Right ventricle myocardium inferior (tissue), 1 donor: ENCODE measurements around the gene CTDNEP1. TPM values are rescaled to one million over a fixed set of nuclear protein-coding genes. Genes with fewer than 3 reads are reported as not detected.

Experiments
- ATAC-seq: fragments of 200-7000 bp; cut with Tn5 transposase; one replicate; pipeline ENCODE4 v1.9.1; 2020; ENCODE audit warnings: mild to moderate bottlenecking, moderate library complexity
- DNase-seq: peaks from one replicate; pipeline ENCODE4 v3.0.0; 2021; ENCODE audit errors: missing footprints
- intact Hi-C: fragments of 100-400 bp; cut with DNase I; formaldehyde crosslinking; loops from one replicate; pipeline ENCODE4 v1.11.0; 2022
- microRNA-seq: library from miRNA; unstranded; fragments of <30 nt; microRNA quantifications from one replicate; pipeline ENCODE4 v1.2.0, GENCODE V29; 2020
- total RNA-seq: library from RNA; stranded (reverse); fragmentation: NEBNext Ultra II Directional; extraction: Animal tissue kit (Norgen Biotek cat#: 25700); gene quantifications from one replicate; pipeline ENCODE4 v1.2.1, GENCODE V29; 2021
- donor health status: DM: no; HTN: yes; CAD: no; lungs with severe emphysema.

CTDNEP1 gene
- total RNA-seq, 1 donor from 2014 or later, result 114 TPM

DNA sequence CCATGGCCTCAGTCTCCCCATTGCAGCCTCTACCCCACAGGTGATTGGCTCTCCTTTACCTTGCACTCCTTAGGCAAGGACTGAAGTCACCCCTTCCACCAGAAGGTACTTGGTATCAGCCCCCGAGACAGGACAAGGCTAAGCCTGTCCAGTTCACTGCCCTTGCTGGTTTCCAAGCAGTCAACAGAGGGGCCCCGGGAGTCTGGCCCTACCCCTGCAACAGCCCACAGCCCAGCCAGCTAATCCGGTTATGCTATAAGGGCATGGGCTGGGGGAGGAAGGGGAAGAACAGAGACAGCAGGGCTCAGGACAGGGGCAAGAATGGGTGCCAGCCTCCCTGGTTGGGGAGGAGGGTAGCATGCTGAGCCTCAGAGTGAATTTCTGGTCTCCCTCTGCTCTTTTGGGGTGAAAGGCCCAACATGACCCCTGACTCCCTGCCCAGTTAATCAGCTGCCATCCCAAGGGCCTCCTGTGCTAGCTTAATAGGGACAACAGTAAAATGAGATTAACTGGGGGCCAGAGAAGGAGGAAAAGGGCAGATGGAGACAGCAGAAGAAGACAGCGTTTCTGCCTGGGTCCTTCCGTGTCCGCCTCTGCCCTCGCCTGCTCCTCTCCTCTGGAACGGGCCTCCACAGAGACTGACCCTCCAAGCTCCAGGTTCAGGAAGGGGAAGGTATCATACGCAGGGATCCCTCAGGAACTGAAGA lies 42.6 kb downstream of the CTDNEP1 start:
- ATAC-seq (no peak), DNase-seq (no peak)
- intact Hi-C loops, result no loop called here

DNA sequence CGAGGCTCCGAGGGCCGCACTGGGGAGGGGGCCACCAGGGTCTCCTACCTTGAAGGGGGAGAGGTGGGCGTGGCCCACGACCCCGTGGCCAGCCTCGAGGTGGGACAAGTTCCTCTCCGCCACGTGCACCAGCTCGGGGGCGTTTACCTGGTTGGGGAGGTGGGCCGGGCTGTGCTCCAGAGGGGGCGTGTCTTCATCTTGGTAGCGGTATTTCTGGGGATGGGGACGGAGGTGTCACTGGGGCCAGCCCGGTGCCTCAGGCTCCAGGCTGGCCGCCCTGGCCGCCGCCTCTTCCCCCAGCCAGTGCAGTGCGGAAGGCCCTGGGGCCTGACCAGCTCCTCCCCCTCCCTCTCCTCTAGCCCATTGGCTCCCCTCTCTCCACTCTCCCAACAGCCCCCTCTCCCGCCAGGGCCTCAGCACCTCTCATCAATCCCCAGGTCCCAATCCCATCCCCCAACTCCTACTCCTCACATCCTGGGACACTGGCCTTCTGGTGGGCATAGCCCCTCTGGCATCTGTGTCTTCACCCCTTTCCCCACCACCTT lies 43.4 kb downstream of the CTDNEP1 start:
- DNase-seq (peak; percentile 39), ATAC-seq (no peak)
- intact Hi-C loops, result no loop called here

DNA sequence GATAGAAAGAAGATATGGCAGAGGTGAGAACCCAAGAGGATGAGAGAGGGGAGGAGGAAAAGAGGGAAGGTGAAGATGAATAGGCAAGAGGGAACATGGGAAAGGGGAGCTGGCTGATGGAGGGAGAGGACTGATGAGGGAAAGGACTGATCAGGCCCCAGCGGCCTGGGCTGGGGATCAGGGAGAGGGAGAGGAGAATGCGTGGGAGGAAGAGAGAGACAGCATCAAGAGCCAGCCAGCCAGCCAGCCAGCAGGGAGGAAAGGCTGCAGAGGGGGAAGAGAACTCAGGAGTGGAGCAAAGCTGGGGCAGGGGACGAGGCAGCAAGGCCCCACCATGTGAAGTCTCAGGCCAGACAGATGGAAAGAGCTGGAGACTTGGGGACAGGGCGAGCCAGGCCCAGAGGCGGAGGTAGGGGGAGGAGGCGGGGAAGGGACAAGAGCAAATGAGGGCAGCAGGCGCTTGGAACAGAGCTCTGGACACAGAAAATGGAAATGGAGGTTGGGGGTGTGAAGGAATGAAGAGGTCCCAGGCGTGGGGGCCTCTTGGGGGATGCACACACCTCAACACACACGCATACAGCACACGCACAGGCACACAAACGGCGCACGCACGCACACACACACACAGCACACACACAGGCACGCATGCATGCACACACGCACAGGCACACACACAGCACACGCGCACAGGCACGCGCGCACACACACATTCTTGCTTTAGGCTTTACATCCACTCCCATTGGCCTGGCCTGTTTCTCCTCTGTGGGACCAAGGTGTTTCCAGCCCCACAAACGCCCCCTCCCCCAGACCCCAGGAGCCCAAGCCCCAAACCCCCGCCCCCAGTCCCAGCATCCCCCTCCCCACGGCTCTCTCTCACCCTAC lies 44.2 kb downstream of the CTDNEP1 start:
- intact Hi-C loops, result no loop called here
- DNase-seq (peak; percentile 64), ATAC-seq (peak; percentile 6)

DNA sequence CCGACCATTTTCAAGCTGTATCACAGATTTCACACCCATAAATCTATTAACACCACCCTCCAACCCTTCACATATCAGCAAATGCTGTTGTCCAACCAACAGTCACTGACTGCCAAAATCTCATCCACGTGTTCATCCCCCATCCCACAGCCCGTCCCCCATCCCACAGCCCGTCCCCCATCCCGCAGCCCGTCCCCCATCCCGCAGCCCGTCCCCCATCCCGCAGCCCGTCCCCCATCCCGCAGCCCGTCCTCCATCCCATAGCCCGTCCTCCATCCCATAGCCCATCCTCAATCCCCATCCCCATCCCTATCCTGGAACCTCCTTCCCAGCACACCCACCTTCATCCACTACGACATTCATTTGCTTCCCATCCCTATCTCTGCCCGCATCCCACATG lies 46.0 kb downstream of the CTDNEP1 start:
- intact Hi-C loops, result no loop called here
- no peak for DNase-seq
- no peak for ATAC-seq

DNA sequence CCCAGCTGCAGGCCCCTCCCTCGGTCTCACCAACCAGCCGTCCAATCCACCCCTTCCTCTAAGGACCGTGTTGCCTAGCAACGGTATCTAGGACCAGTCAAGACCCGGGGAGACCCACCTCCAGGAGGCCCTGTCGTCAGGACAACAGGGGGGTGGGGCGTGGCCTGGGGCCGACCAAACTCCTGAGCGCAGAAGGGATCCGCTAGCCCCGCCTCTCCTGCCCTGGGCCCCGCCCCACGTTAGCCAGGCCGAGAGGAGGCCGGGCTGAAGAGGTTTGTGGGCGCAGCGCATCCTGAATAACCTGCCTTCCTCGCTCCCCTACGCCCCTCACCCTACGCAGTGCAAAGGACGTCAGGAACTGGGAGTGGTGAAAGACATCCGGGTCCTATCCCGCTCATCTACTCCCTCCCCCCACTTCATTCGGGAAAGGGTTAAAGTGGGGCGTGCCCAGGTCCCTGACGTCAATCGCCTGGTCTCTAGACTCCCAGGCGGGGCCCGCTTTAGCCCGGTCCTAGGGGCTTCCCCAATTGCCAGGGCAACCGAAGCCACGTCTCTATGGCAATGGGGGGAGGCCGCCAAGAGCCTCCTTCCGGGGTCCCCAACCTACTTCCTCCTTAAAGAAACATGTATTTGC lies 46.6 kb downstream of the CTDNEP1 start:
- ATAC-seq (peak; percentile 90), DNase-seq (peak; percentile 93)
- intact Hi-C loops, result no loop called here

DNA sequence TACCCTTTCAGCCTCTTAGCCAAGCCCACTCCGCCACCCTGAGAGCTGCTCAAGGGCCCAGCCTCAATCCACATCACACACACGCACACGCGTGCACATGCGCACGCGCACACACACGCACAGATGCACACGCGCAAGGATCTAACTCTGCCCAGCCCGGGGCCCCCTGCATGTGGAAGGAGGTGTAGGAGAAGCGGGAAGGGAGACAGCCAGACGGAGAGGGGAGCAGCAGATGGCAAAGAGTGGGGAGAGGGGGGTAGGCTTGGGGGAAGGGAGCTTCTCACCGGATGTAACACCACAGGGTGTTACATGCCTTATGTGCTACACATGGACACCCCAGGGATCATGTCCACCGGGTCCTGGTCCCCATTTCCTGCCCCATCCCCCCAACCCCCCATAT lies 47.2 kb downstream of the CTDNEP1 start:
- DNase-seq, result no peak
- ATAC-seq, result peak; percentile 12
- intact Hi-C loops, result no loop called here

DNA sequence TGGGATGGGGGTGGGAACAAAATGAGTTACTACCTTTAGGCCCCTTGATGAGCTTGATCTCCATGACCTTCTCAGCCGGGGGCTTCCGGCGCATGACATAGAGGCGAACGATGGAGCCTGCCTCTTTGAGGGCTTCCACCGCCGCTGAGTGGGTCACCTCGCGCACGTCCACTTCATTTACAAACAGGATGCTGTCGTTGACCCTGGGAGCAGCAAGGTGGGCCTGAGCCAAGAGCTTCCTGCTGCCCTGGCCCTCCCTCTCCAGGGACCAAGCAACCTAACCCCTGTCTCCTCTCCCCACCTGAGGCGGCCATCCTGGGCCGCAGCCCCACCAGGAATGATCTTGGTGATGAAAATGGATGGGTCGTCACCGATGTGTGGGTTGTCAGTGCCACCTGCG lies 48.1 kb downstream of the CTDNEP1 start:
- ATAC-seq, result no peak
- intact Hi-C loops, result no loop called here
- no peak for DNase-seq

DNA sequence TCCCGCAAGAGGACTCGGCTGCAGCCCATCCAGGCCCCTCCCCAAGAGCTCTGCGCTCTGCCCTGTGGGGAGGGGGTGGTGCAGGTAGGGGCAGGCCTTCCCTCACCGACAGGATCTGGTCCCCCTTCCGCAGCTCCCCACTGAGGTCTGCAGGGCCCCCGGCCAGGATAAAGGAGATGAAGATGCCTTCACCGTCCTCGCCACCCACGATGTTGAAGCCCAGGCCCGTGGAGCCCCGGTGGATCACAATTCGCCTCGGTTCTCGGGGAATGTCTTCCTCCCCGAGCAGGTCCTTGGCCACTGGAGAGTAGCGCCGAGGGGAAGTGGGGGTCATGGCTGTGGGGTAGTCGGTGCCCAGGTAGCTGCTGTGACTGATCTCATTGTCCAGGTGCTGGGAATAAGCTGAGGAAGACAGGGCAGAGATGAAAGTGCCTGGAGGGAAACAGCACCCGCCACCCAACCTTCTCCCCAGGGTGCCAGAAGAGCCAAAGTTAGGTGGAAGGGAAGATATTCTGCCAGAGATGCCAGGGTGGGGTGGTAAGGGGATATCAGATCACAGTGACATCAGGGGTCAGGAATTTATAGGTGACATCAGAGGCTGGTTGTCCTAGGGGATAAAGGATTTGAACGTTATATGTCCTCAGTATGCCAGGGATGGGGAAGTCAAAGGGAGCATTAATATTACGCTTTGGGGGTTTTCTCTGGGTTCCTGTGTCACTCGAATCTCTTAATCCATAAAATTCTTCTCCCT lies 54.7 kb downstream of the CTDNEP1 start:
- intact Hi-C loops, result no loop called here
- DNase-seq (no peak), ATAC-seq (no peak)

DNA sequence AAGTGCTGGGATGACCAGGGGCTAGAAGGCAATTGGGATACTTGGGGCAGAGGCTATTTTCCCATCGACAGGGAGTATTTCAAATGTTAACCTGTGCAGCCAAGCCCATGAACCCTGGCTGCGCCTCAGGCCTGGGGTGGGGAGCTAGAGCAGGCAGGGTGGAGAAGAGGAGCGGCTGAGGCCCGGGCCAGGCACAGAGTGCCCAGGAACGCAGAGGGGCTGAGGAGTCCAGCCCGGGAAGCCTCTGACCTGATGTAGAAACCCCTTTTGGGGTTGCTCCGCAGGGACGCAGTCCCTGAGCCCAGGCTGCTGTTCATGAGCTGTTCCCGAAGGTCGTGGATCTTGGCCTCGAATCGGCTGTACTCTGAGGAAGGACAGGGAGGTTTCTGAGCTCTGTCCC lies 55.6 kb downstream of the CTDNEP1 start:
- no peak for ATAC-seq
- no peak for DNase-seq

More for the DNA sequence above, 55.6 kb downstream of the CTDNEP1 start:
- intact Hi-C loops, result no loop called here

Small RNA genes lying within 50 kb of the gene (microRNA-seq; reads per million reads assigned to microRNA genes)
- gene MIR324, result 809 reads per million, percentile 82 among the genes with 10 or more reads in this experiment

Other genes starting within 250 kb of the CTDNEP1 start
- gene RNASEK, start 239.1 kb downstream of the CTDNEP1 start, total RNA-seq, result 177 TPM
- 14.0 TPM for gene BCL6B, start 228.7 kb downstream of the CTDNEP1 start, total RNA-seq
- 1.8 TPM for gene SLC16A13, start 215.7 kb downstream of the CTDNEP1 start, total RNA-seq
- gene SLC16A11, start 207.6 kb downstream of the CTDNEP1 start, total RNA-seq, result 0.78 TPM
- 5.4 TPM for gene CLEC10A, start 171.5 kb downstream of the CTDNEP1 start, total RNA-seq
- gene ASGR2, start 136.9 kb downstream of the CTDNEP1 start, total RNA-seq, result 0.46 TPM
- 0.43 TPM for gene ASGR1, start 72.4 kb downstream of the CTDNEP1 start, total RNA-seq
- 20.6 TPM for gene DLG4, start 31.9 kb downstream of the CTDNEP1 start, total RNA-seq
- 2,192 TPM for gene ACADVL, start 31.8 kb downstream of the CTDNEP1 start, total RNA-seq
- gene DVL2, start 17.2 kb downstream of the CTDNEP1 start, total RNA-seq, result 20.0 TPM
- gene PHF23, start 12.3 kb downstream of the CTDNEP1 start, total RNA-seq, result 23.3 TPM
- gene GABARAP, start 9.3 kb downstream of the CTDNEP1 start, total RNA-seq, result 444 TPM
- gene ELP5, start 481 bp upstream of the CTDNEP1 start, total RNA-seq, result 72.7 TPM
- gene CLDN7, start 10.7 kb upstream of the CTDNEP1 start, total RNA-seq, result 1.2 TPM
- 119 TPM for gene SLC2A4, start 30.0 kb upstream of the CTDNEP1 start, total RNA-seq
- gene YBX2, start 42.9 kb upstream of the CTDNEP1 start, total RNA-seq, result 0.81 TPM
- gene EIF5A, start 55.9 kb upstream of the CTDNEP1 start, total RNA-seq, result 326 TPM
- gene GPS2, start 63.6 kb upstream of the CTDNEP1 start, total RNA-seq, result 70.3 TPM
- gene NEURL4, start 77.6 kb upstream of the CTDNEP1 start, total RNA-seq, result 30.8 TPM
- 14.0 TPM for gene ACAP1, start 84.8 kb upstream of the CTDNEP1 start, total RNA-seq
- 4.7 TPM for gene KCTD11, start 100.4 kb upstream of the CTDNEP1 start, total RNA-seq
- gene TMEM95, start 103.4 kb upstream of the CTDNEP1 start, total RNA-seq, result not detected
- gene TNK1, start 129.4 kb upstream of the CTDNEP1 start, total RNA-seq, result 2.6 TPM
- 18.4 TPM for gene PLSCR3, start 142.8 kb upstream of the CTDNEP1 start, total RNA-seq
- 64.0 TPM for gene TMEM256, start 152.4 kb upstream of the CTDNEP1 start, total RNA-seq
- 7.0 TPM for gene NLGN2, start 156.1 kb upstream of the CTDNEP1 start, total RNA-seq
- gene SPEM1, start 168.6 kb upstream of the CTDNEP1 start, total RNA-seq, result not detected
- gene SPEM2, start 173.9 kb upstream of the CTDNEP1 start, total RNA-seq, result not detected
- not detected for gene SPEM3, start 177.1 kb upstream of the CTDNEP1 start, total RNA-seq
- 2.7 TPM for gene TMEM102, start 183.7 kb upstream of the CTDNEP1 start, total RNA-seq
- 11.7 TPM for gene FGF11, start 187.8 kb upstream of the CTDNEP1 start, total RNA-seq
- gene CHRNB1, start 193.3 kb upstream of the CTDNEP1 start, total RNA-seq, result 11.8 TPM
- gene ZBTB4, start 227.9 kb upstream of the CTDNEP1 start, total RNA-seq, result 62.1 TPM
- gene SLC35G6, start 229.7 kb upstream of the CTDNEP1 start, total RNA-seq, result not detected
- gene POLR2A, start 232.6 kb upstream of the CTDNEP1 start, total RNA-seq, result 36.4 TPM